H4 (cell line): ENCODE data around the gene GPC3. TPM values are rescaled to one million over a fixed set of nuclear protein-coding genes. Genes with fewer than 3 reads are reported as not detected.
"Not testable (repeated sequence)": the region's sequence is repeated elsewhere in the genome, so short reads cannot be mapped to it uniquely, and the experiment has no call there.

Experiments
- DNase-seq: peaks from one replicate; pipeline ENCODE4 v3.0.0-alpha.2; 2015; ENCODE audit warnings: low spot score
- total RNA-seq: library from RNA; depleted of rRNA; stranded (reverse); fragments of >200 nt; shearing (Covaris generic); gene quantifications from 2 replicates; pipeline ENCODE4 v1.2.3, GENCODE V29; 2014; rRNA removed

The GPC3 gene
- total RNA-seq, result 0.06 TPM in 1 of 2 replicates, not detected in the other

- no peak for DNase-seq
Observed at GRCh38 chrX:133985164-133985966, at the start of gene GPC3. TSS of gene GPC3 (minus strand) at chrX:133985594.

- DNase-seq, result no peak
Observed at GRCh38 chrX:134032441-134032840, 47.0 kb upstream of the GPC3 start.

DNA sequence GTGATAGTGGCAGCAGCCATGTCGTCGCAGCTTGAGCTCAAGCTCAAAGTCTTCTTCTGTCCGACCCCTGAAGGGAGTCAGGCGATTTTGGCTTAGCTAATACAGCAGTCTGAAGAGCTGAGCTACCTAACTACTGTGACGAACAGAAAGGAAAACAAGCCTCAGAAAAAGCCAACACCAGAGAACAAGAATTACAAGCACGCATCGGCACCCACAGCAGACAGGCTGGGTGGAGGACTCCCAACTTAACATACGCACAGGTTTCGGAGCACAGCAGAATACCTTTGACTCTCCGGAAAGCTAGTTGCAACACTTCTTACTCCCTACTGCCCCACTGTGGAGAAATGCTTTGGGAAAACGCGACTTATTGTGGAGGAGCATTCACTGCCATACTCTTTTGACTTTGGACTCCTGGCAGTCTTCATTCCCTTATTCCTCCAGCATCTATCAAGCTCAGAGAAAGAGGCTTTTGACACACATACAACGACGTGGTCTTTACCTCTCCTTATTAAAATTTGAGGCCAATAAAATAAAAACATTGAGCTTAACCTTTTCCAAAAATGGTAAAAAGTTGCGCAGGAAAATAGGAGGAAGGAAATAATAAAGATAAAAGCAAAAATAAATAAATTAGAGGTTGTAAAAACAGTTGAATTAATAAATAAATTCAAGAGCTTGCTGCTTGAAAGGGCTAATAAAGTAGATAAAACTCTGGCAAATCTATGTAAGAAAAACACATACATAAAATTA is 41.3 kb upstream of the GPC3 start:
- peak; percentile 17 for DNase-seq

GRCh38 chrX:134025986-134026545 is 40.7 kb upstream of the GPC3 start:
- DNase-seq, result no peak

- no peak for DNase-seq
Observed at GRCh38 chrX:134024686-134025377, 39.4 kb upstream of the GPC3 start.

DNA sequence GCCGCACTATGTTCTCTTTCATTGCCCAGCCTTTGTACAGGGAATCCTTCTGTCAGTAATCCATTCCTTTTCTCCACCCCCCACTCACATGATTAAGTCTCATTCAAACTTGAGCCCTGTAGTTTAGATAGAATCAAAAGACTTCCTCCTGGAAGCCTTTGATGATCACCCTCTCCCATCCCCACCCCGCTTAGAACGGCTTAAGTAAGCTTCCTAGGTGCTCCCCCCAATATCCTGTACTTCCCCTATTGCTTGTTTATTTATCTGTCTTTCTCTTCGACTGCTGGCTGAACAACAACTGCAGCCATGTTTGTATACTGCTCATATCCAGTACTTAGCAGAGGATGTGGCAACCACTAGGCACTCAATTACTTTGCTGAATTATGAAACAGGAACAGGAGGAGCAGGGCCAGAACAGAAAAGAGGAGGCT is 38.5 kb upstream of the GPC3 start:
- no peak for DNase-seq

DNA sequence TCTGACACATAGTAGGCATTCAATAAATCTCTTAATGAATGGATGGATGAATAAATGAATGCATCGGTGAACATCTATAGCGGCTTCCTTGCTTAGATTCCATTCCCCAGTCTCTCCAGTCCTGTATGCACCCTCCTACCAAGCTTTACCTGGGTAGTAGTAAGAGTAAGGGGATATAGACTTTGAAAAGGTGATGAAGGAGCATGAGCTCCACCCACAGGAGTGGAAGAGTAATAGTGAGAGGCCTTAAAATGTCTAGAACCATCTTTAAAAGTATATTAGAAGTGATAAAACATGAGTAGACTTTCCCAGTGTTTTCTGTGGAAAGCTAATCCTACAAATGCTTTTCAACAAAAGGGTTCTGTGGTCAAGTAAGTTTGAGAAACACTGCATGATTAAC is 35.5 kb upstream of the GPC3 start:
- DNase-seq, result no peak

GRCh38 chrX:134019567-134020206 is 34.3 kb upstream of the GPC3 start:
- no peak for DNase-seq

GRCh38 chrX:134016309-134016708 is 30.9 kb upstream of the GPC3 start:
- DNase-seq, result not testable (repeated sequence)

GRCh38 chrX:134015510-134015909 is 30.1 kb upstream of the GPC3 start:
- not testable (repeated sequence) for DNase-seq

- no peak for DNase-seq
Observed at GRCh38 chrX:134013524-134013923, 28.1 kb upstream of the GPC3 start.

GRCh38 chrX:134013092-134013497 is 27.7 kb upstream of the GPC3 start:
- DNase-seq, result peak; percentile 4

GRCh38 chrX:134010690-134011089 is 25.3 kb upstream of the GPC3 start:
- no peak for DNase-seq

DNA sequence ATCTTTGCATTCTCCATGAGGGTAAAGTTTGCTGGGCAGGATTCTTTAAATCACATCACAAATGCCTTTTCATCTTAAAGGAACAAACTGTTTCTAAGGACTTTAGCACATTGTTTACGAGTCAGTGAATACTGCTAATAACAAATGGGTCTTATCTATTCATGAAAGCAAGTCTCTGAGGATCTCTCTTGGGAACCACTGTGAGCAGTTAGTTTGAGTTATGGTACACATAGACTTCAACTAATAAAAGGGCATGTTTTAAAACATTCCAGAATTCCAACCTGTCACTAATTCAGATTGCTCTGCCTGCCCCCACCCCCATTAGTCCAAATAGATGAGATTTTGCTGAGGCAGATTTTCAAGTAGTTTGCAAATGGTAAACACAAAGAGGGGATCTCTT is 22.3 kb upstream of the GPC3 start:
- no peak for DNase-seq

- no peak for DNase-seq
Observed at GRCh38 chrX:134006484-134007161, 21.2 kb upstream of the GPC3 start.

DNA sequence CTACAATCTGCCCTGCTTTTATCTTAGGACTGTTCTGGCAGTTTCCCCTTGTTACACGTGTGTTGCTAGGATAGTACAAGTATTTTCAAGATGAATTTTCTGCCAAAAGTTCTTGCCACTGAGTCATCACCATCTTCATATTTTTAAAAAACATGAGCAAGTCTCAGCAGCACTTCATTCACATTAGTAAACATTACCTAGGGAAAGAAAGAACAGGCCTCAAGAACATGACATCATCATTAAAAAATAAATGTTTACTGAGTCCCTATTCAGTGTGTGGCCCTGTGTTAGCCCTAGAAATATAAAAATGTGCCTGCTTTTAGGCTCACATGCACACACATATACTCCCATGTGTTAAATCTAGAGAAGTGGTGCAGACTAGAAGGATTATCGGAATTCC is 18.7 kb upstream of the GPC3 start:
- no peak for DNase-seq

DNA sequence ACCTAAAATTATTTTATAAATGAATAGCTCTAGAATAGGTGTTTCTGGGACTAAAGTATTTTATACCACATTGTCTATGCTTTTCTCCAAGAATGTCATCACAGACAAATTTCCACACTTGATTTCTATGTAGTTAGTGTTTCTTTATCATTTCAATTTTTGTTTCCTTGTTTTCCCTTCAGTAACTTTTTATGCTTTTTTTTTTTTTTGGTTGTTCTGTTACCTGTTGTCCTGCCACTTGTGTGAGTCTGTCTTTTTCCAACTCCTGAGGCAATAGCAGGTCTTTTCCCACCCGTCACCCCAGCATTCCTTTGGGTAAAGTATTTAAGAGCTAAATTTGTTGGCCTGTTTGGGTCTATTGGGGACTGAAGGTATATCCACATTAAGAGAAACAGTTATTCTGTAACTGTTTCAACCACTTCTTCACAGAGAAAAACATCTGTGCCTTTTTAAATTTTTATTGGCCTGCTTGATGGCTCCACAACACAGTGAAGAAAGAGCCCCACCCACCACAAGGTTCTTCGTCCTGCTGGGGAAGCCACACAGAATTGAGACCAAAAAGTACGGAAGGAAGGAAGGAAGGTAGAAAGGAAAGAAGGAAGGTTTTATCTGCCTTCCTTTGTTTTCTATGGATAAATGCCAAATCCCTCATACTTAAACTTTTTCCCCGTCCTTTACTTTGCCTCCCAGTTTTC is 17.7 kb upstream of the GPC3 start:
- no peak for DNase-seq

GRCh38 chrX:134000260-134001245 is 15.2 kb upstream of the GPC3 start:
- no peak for DNase-seq

GRCh38 chrX:133999031-133999705 is 13.8 kb upstream of the GPC3 start:
- DNase-seq, result no peak
